IPS-15b (cell line): ENCODE data around the gene GPRIN2.

ENCODE experiments used
- H3K27me3 ChIP-seq: one replicate; pipeline ENCODE4 v1.6.1; 2013; ENCODE audit warnings: low read length; ENCODE audit not compliant: control insufficient read depth, insufficient read depth
- H3K36me3 ChIP-seq: one replicate; pipeline ENCODE4 v1.6.1; 2013; ENCODE audit warnings: low read length; ENCODE audit not compliant: control insufficient read depth, insufficient read depth
- H3K4me1 ChIP-seq: one replicate; pipeline ENCODE4 v1.6.1; 2013; ENCODE audit warnings: mild to moderate bottlenecking, low read length; ENCODE audit not compliant: control insufficient read depth, insufficient read depth
- H3K4me3 ChIP-seq: one replicate; pipeline ENCODE4 v1.5.1; 2013; ENCODE audit warnings: low read depth, low read length
- H3K9ac ChIP-seq: one replicate; pipeline ENCODE4 v1.6.1; 2013; ENCODE audit warnings: low read depth, mild to moderate bottlenecking, low read length
- H3K9me3 ChIP-seq: one replicate; pipeline ENCODE4 v1.6.1; 2013; ENCODE audit warnings: mild to moderate bottlenecking, low read length; ENCODE audit not compliant: control insufficient read depth, insufficient read depth

The GPRIN2 gene

GRCh38 chr10:46525824-46526681 lies 30.4 kb downstream of the GPRIN2 start:
- Histone ChIP-seq H3K4me3 (no peak overlapping the region), H3K9me3 (no peaks in the 10 kb centered on the region), H3K27me3 (no peaks in the 10 kb centered on the region), H3K4me1 (peaks cover 3% of the 10 kb centered on the region), H3K9ac (no peak overlapping the region), H3K36me3 (no peaks in the 10 kb centered on the region)

GRCh38 chr10:46525177-46525823 lies 31.2 kb downstream of the GPRIN2 start:
- Histone ChIP-seq H3K9ac (no peak overlapping the region), H3K9me3 (no peaks in the 10 kb centered on the region), H3K4me3 (no peak overlapping the region), H3K36me3 (no peaks in the 10 kb centered on the region), H3K27me3 (no peaks in the 10 kb centered on the region), H3K4me1 (peaks cover 3% of the 10 kb centered on the region)

GRCh38 chr10:46524472-46525176 lies 31.8 kb downstream of the GPRIN2 start:
- H3K27me3 ChIP-seq = no peaks in the 10 kb centered on the region
- no peaks in the 10 kb centered on the region for H3K9me3 ChIP-seq
- H3K4me3 ChIP-seq = no peak overlapping the region
- H3K4me1 ChIP-seq = peaks cover 3% of the 10 kb centered on the region
- no peak overlapping the region for H3K9ac ChIP-seq
- no peaks in the 10 kb centered on the region for H3K36me3 ChIP-seq

- Histone ChIP-seq H3K4me3 (no peak overlapping the region), H3K9ac (no peak overlapping the region), H3K36me3 (no peaks in the 10 kb centered on the region), H3K9me3 (no peaks in the 10 kb centered on the region), H3K27me3 (no peaks in the 10 kb centered on the region), H3K4me1 (peaks cover 3% of the 10 kb centered on the region)
These were observed 32.4 kb downstream of the GPRIN2 start for GRCh38 chr10:46523962-46524471.

GRCh38 chr10:46523119-46523961 lies 33.1 kb downstream of the GPRIN2 start:
- peaks cover 3% of the 10 kb centered on the region for H3K4me1 ChIP-seq
- no peaks in the 10 kb centered on the region for H3K27me3 ChIP-seq
- H3K9me3 ChIP-seq = no peaks in the 10 kb centered on the region
- no peaks in the 10 kb centered on the region for H3K36me3 ChIP-seq
- no peak overlapping the region for H3K9ac ChIP-seq
- no peak overlapping the region for H3K4me3 ChIP-seq

GRCh38 chr10:46522295-46523118 lies 34.0 kb downstream of the GPRIN2 start:
- no peak overlapping the region for H3K9ac ChIP-seq
- H3K4me1 ChIP-seq = peaks cover 3% of the 10 kb centered on the region
- no peak overlapping the region for H3K4me3 ChIP-seq
- H3K27me3 ChIP-seq = no peaks in the 10 kb centered on the region
- no peaks in the 10 kb centered on the region for H3K36me3 ChIP-seq
- H3K9me3 ChIP-seq = no peaks in the 10 kb centered on the region

GRCh38 chr10:46520941-46521340 lies 35.5 kb downstream of the GPRIN2 start:
- Histone ChIP-seq H3K36me3 (no peaks in the 10 kb centered on the region), H3K9ac (no peak overlapping the region), H3K4me1 (peaks cover 3% of the 10 kb centered on the region), H3K9me3 (no peaks in the 10 kb centered on the region), H3K4me3 (no peak overlapping the region), H3K27me3 (no peaks in the 10 kb centered on the region)

GRCh38 chr10:46520381-46520780 lies 36.1 kb downstream of the GPRIN2 start:
- no peak overlapping the region for H3K9ac ChIP-seq
- no peak overlapping the region for H3K4me3 ChIP-seq
- no peaks in the 10 kb centered on the region for H3K36me3 ChIP-seq
- H3K4me1 ChIP-seq = peaks cover 3% of the 10 kb centered on the region
- H3K9me3 ChIP-seq = no peaks in the 10 kb centered on the region
- no peaks in the 10 kb centered on the region for H3K27me3 ChIP-seq

GRCh38 chr10:46518028-46518725 lies 38.3 kb downstream of the GPRIN2 start:
- H3K4me3 ChIP-seq = no peak overlapping the region
- no peaks in the 10 kb centered on the region for H3K4me1 ChIP-seq
- no peak overlapping the region for H3K9ac ChIP-seq
- no peaks in the 10 kb centered on the region for H3K27me3 ChIP-seq
- H3K36me3 ChIP-seq = no peaks in the 10 kb centered on the region
- no peaks in the 10 kb centered on the region for H3K9me3 ChIP-seq

- Histone ChIP-seq H3K9me3 (no peaks in the 10 kb centered on the region), H3K4me1 (no peaks in the 10 kb centered on the region), H3K4me3 (no peak overlapping the region), H3K9ac (no peak overlapping the region), H3K36me3 (no peaks in the 10 kb centered on the region), H3K27me3 (no peaks in the 10 kb centered on the region)
These were observed 38.9 kb downstream of the GPRIN2 start for GRCh38 chr10:46517541-46517940.
